HCT116 (cell line): ENCODE data around the gene FGFR3. TPM values are rescaled to one million over a fixed set of nuclear protein-coding genes. Genes with fewer than 3 reads are reported as not detected.

ENCODE experiments used
- ATAC-seq: fragments of 200-7000 bp; cut with Tn5 transposase; 2 replicates; pipeline ENCODE4 v1.9.1; 2020; ENCODE audit warnings: mild to moderate bottlenecking, moderate library complexity
- BruUV-seq: library from RNA; stranded (reverse); fragments of 400-500 nt; replicated peaks from 2 replicates; lab custom pipeline; 2021; lab: Mats Ljungman, UMichigan
- CTCF ChIA-PET: fragments of 300-600 bp; sonication (Branson Sonifier 250); formaldehyde crosslinking; loops from one replicate; lab custom pipeline; 2021; ENCODE audit warnings: antibody characterized with exemption; lab: Charles Lee
- POLR2A ChIA-PET: fragments of 300-600, 350-600 bp; sonication (Branson Sonifier 250); formaldehyde crosslinking; loops from one replicate; lab custom pipeline; 2021; ENCODE audit warnings: antibody characterized with exemption; lab: Charles Lee
- RAD21 ChIA-PET, 2 experiments: fragments of 300-600 bp; sonication (Branson Sonifier 250); formaldehyde crosslinking; loops; one replicate each; lab custom pipeline; 2023; ENCODE audit warnings: low total read pairs in 2 of 2; ENCODE audit not compliant: uncharacterized antibody in 2 of 2, unreplicated experiment in 2 of 2, low non-redundant PET in 1 of 2; lab: Charles Lee
- DNase-seq: peaks from one replicate; pipeline ENCODE4 v3.0.0-alpha.2; 2010; ENCODE audit warnings: low read depth, low spot score
- H2AFZ ChIP-seq: fragments of 200-600 bp; shearing (Covaris generic), sonication (generic); 2 replicates; pipeline ENCODE4 v1.6.1; 2017; ENCODE audit warnings: low read depth, mixed run types, mixed read lengths, antibody characterized with exemption, low read length; ENCODE audit not compliant: poor library complexity, severe bottlenecking
- H3K27ac ChIP-seq: 2 replicates; pipeline ENCODE4 v1.5.1; 2012; ENCODE audit warnings: low read depth, low read length
- H3K27me3 ChIP-seq: fragments of 200-600 bp; sonication (generic); 2 replicates; pipeline ENCODE4 v1.6.1; 2016; ENCODE audit warnings: mixed run types, low read length, mixed read lengths; ENCODE audit not compliant: insufficient read depth
- H3K36me3 ChIP-seq, 2 experiments: fragments of 200-500 bp in 1 of 2; fragments of 200-600 bp in 1 of 2; sonication (Bioruptor generic) in 1 of 2; sonication (generic) in 1 of 2; 2 replicates each; pipeline versions ENCODE4 v1.5.1 to v1.6.1; 2014 to 2016; ENCODE audit warnings: low read length in 2 of 2, inconsistent platforms in 1 of 2, mixed read lengths in 1 of 2, mixed run types in 1 of 2; ENCODE audit not compliant: insufficient read depth in 2 of 2, control insufficient read depth in 1 of 2
- H3K4me1 ChIP-seq, 2 experiments: fragments of 200-600 bp in 1 of 2; sonication (generic) in 1 of 2; 2 replicates each; pipeline versions ENCODE4 v1.5.1 to v1.6.1; 2012 to 2017; ENCODE audit warnings: low read length in 2 of 2, inconsistent platforms in 1 of 2, mild to moderate bottlenecking in 1 of 2, mixed read lengths in 1 of 2, mixed run types in 1 of 2, moderate library complexity in 1 of 2; ENCODE audit not compliant: insufficient read depth in 2 of 2, control insufficient read depth in 1 of 2
- H3K4me2 ChIP-seq: fragments of 200-600 bp; sonication (generic); 2 replicates; pipeline ENCODE4 v1.6.1; 2017; ENCODE audit warnings: mixed run types, low read length, mixed read lengths
- H3K4me3 ChIP-seq, 2 experiments: fragments of 200-600 bp in 1 of 2; sonication (generic) in 1 of 2; replicated peaks in 1 of 2; 2 replicates each; pipeline ENCODE4 v1.5.1; 2011 to 2016; ENCODE audit warnings: low read length in 2 of 2, control low read depth in 1 of 2, low read depth in 1 of 2, mild to moderate bottlenecking in 1 of 2, mixed read lengths in 1 of 2, mixed run types in 1 of 2
- H3K79me2 ChIP-seq: fragments of 200-600 bp; sonication (generic); 2 replicates; pipeline ENCODE4 v1.6.1; 2017; ENCODE audit warnings: mild to moderate bottlenecking, mixed run types, low read length, moderate library complexity, mixed read lengths; ENCODE audit not compliant: insufficient read depth
- H3K9ac ChIP-seq: fragments of 200-600 bp; sonication (generic); 2 replicates; pipeline ENCODE4 v1.6.1; 2016; ENCODE audit warnings: low read length, mixed read lengths
- H3K9me2 ChIP-seq: fragments of 200-600 bp; sonication (generic), shearing (Covaris generic); 2 replicates; pipeline ENCODE4 v1.6.1; 2017; ENCODE audit warnings: mixed run types, mild to moderate bottlenecking, moderate library complexity; ENCODE audit not compliant: insufficient read depth
- H3K9me3 ChIP-seq, 2 experiments: fragments of 200-500 bp in 1 of 2; fragments of 200-600 bp in 1 of 2; sonication (Bioruptor generic) in 1 of 2; sonication (generic) in 1 of 2; 2 replicates each; pipeline ENCODE4 v1.6.1; 2014 to 2017; ENCODE audit warnings: low read length in 2 of 2, mixed read lengths in 2 of 2, inconsistent platforms in 1 of 2, low read depth in 1 of 2, mild to moderate bottlenecking in 1 of 2, mixed run types in 1 of 2, moderate library complexity in 1 of 2; ENCODE audit not compliant: control insufficient read depth in 1 of 2, insufficient read depth in 1 of 2
- H4K20me1 ChIP-seq: fragments of 200-600 bp; sonication (generic), shearing (Covaris generic); 2 replicates; pipeline ENCODE4 v1.6.1; 2017; ENCODE audit warnings: mixed run types, mild to moderate bottlenecking, moderate library complexity; ENCODE audit not compliant: insufficient read depth
- ATF3 ChIP-seq: IDR thresholded peaks from 2 replicates; pipeline ENCODE4 v1.6.1; 2012
- CEBPB ChIP-seq: IDR thresholded peaks from 2 replicates; pipeline ENCODE4 v1.6.1; 2012; ENCODE audit warnings: low read depth
- EGR1 ChIP-seq: IDR thresholded peaks from 2 replicates; pipeline ENCODE4 v1.6.1; 2012; ENCODE audit warnings: low read depth
- EZH2phosphoT487 ChIP-seq: fragments of 200-600 bp; IDR thresholded peaks from 2 replicates; pipeline ENCODE4 v1.6.1; 2018; ENCODE audit warnings: antibody characterized with exemption, borderline replicate concordance
- FOSL1 ChIP-seq: IDR thresholded peaks from 2 replicates; pipeline ENCODE4 v1.6.1; 2012; ENCODE audit warnings: low read depth
- MAX ChIP-seq: IDR thresholded peaks from 2 replicates; pipeline ENCODE4 v1.6.1; 2012
- POLR2AphosphoS5 ChIP-seq: IDR thresholded peaks from 2 replicates; pipeline ENCODE4 v1.6.1; 2011; ENCODE audit warnings: mild to moderate bottlenecking, low read depth, low read length, moderate library complexity
- REST ChIP-seq: IDR thresholded peaks from 2 replicates; pipeline ENCODE4 v1.6.1; 2012; ENCODE audit warnings: low read depth
- SIN3A ChIP-seq: IDR thresholded peaks from 2 replicates; pipeline ENCODE4 v1.6.1; 2012; ENCODE audit warnings: low read depth
- SRF ChIP-seq: IDR thresholded peaks from 2 replicates; pipeline ENCODE4 v1.6.1; 2012; ENCODE audit warnings: low read depth
- YY1 ChIP-seq: IDR thresholded peaks from 2 replicates; pipeline ENCODE4 v1.6.1; 2011; ENCODE audit warnings: low read length, low read depth, moderate library complexity, mild to moderate bottlenecking; ENCODE audit not compliant: insufficient replicate concordance; ENCODE audit errors: extremely low read depth
- ZBTB33 ChIP-seq: IDR thresholded peaks from 2 replicates; pipeline ENCODE4 v1.6.1; 2011; ENCODE audit warnings: mild to moderate bottlenecking, low read length, moderate library complexity; ENCODE audit not compliant: insufficient replicate concordance; ENCODE audit errors: extremely low read depth
- ZFX ChIP-seq: fragments of 450-650 bp; IDR thresholded peaks from 2 replicates; pipeline ENCODE4 v1.6.1; 2017
- ZNF274 ChIP-seq: fragments of 200-500 bp; sonication (Bioruptor generic); IDR thresholded peaks from 2 replicates; pipeline ENCODE4 v1.6.1; 2014; ENCODE audit warnings: mild to moderate bottlenecking, low read depth, low read length, inconsistent platforms
- intact Hi-C: fragments of 100-400 bp; cut with micrococcal nuclease; formaldehyde crosslinking; loops from 2 replicates; pipeline ENCODE4 v1.10.0; 2022
- total RNA-seq: library from RNA; stranded (reverse); gene quantifications from one replicate; pipeline ENCODE4 v1.2.1, GENCODE V29; 2021; ENCODE audit not compliant: unreplicated experiment

Gene FGFR3
- total RNA-seq, 1 experiment from 2014 or later = 31.7 TPM

GRCh38 chr4:1839282-1839681, 46.2 kb downstream of the FGFR3 start:
- Histone ChIP-seq H3K9me2 (no peaks in the 10 kb centered on the region), H3K9ac (no peak overlapping the region), H3K4me1 (no peaks in the 10 kb centered on the region), H3K27me3 (no peaks in the 10 kb centered on the region), H4K20me1 (no peaks in the 10 kb centered on the region), H3K4me2 (no peak overlapping the region), H3K36me3 (peaks cover 33 to 49% of the 10 kb centered on the region in 2 experiments; a peak in 3 of 4 replicates), H3K79me2 (peaks cover 75% of the 10 kb centered on the region), H3K9me3 (no peaks in the 10 kb centered on the region), H3K4me3 (no peak overlapping the region), H2AFZ (no peak overlapping the region), H3K27ac (no peak overlapping the region)
- TF ChIP-seq POLR2AphosphoS5 = no peak
- ChIA-PET RAD21 (no interaction called here), CTCF (no interaction called here), POLR2A (no interaction called here)
- intact Hi-C loops = no loop called here
- BruUV-seq = no TSS peak
- ATAC-seq = no peak
- no peak for DNase-seq

GRCh38 chr4:1841201-1841886, 48.3 kb downstream of the FGFR3 start:
- ChIA-PET CTCF (no interaction called here), RAD21 (no interaction called here), POLR2A (no interaction called here)
- no peak for ATAC-seq
- no peaks in the 10 kb centered on the region for H3K27me3 ChIP-seq
- no peak for DNase-seq
- no peaks in the 10 kb centered on the region for H3K4me1 ChIP-seq
- H2AFZ ChIP-seq = no peak overlapping the region
- no TSS peak for BruUV-seq
- H3K36me3 ChIP-seq = peaks cover 31 to 49% of the 10 kb centered on the region in 2 experiments; a peak in 3 of 4 replicates
- no peak overlapping the region for H3K9ac ChIP-seq
- peaks cover 91% of the 10 kb centered on the region for H3K79me2 ChIP-seq
- intact Hi-C loops = no loop called here
- no peaks in the 10 kb centered on the region for H3K9me3 ChIP-seq
- H4K20me1 ChIP-seq = no peaks in the 10 kb centered on the region
- H3K4me3 ChIP-seq = no peak overlapping the region
- H3K9me2 ChIP-seq = no peaks in the 10 kb centered on the region
- H3K27ac ChIP-seq = no peak overlapping the region
- no peak overlapping the region for H3K4me2 ChIP-seq
- TF ChIP-seq SRF (no peak), MAX (no peak), ZBTB33 (no peak), ZNF274 (no peak), FOSL1 (no peak), ZFX (no peak), ATF3 (no peak), CEBPB (no peak), EZH2phosphoT487 (no peak), REST (no peak), SIN3A (no peak), YY1 (no peak), EGR1 (no peak)
